GM23248 (cell line): ENCODE results near the gene FOXD4. TPM values are rescaled to one million over a fixed set of nuclear protein-coding genes. Genes with fewer than 3 reads are reported as not detected.
"Not testable (repeated sequence)": the region's sequence is repeated elsewhere in the genome, so short reads cannot be mapped to it uniquely, and the experiment has no call there.

Source experiments
- DNase-seq: peaks from one replicate; pipeline ENCODE4 v3.0.0-alpha.2; 2015
- H2AFZ ChIP-seq: fragments of 200-600 bp; sonication (generic); 2 replicates; pipeline ENCODE4 v1.6.1; 2016; ENCODE audit warnings: antibody characterized with exemption
- H3F3A ChIP-seq: fragments of 200-600 bp; sonication (generic); 2 replicates; pipeline ENCODE4 v1.6.1; 2016; ENCODE audit warnings: mild to moderate bottlenecking, antibody characterized with exemption, mixed run types; ENCODE audit not compliant: insufficient read depth
- H3K27ac ChIP-seq: fragments of 200-600 bp; sonication (generic); 2 replicates; pipeline ENCODE4 v1.5.1; 2016; ENCODE audit warnings: mild to moderate bottlenecking
- H3K27me3 ChIP-seq: fragments of 200-600 bp; sonication (generic); replicated peaks from 2 replicates; pipeline ENCODE4 v1.6.1; 2016; ENCODE audit warnings: mild to moderate bottlenecking; ENCODE audit not compliant: insufficient read depth
- H3K36me3 ChIP-seq: fragments of 200-600 bp; sonication (generic); 2 replicates; pipeline ENCODE4 v1.6.1; 2016; ENCODE audit warnings: low read depth, mild to moderate bottlenecking
- H3K4me1 ChIP-seq: fragments of 200-600 bp; sonication (generic); 2 replicates; pipeline ENCODE4 v1.6.1; 2016; ENCODE audit warnings: mild to moderate bottlenecking; ENCODE audit not compliant: insufficient read depth
- H3K4me2 ChIP-seq: fragments of 200-600 bp; sonication (generic); one replicate; pipeline ENCODE4 v1.6.1; 2016; ENCODE audit warnings: mild to moderate bottlenecking; ENCODE audit not compliant: unreplicated experiment
- H3K4me3 ChIP-seq: fragments of 200-600 bp; sonication (generic); 2 replicates; pipeline ENCODE4 v1.5.1; 2016; ENCODE audit warnings: mild to moderate bottlenecking
- H3K79me2 ChIP-seq: fragments of 200-600 bp; sonication (generic); 2 replicates; pipeline ENCODE4 v1.6.1; 2016; ENCODE audit warnings: mild to moderate bottlenecking; ENCODE audit not compliant: insufficient read depth
- H3K9ac ChIP-seq: fragments of 200-600 bp; sonication (generic); 2 replicates; pipeline ENCODE4 v1.6.1; 2016; ENCODE audit warnings: mild to moderate bottlenecking
- H3K9me2 ChIP-seq: fragments of 200-600 bp; sonication (generic); 2 replicates; pipeline ENCODE4 v1.6.1; 2016; ENCODE audit warnings: mixed run types, mild to moderate bottlenecking, moderate library complexity; ENCODE audit not compliant: insufficient read depth
- H3K9me3 ChIP-seq: fragments of 200-600 bp; sonication (generic); one replicate; pipeline ENCODE4 v1.6.1; 2017; ENCODE audit warnings: low read depth
- H4K20me1 ChIP-seq: fragments of 200-600 bp; sonication (generic); 2 replicates; pipeline ENCODE4 v1.6.0; 2016; ENCODE audit not compliant: insufficient read depth
- WGBS, 2 experiments: methylation state at CpG; one replicate each; pipeline ENCODE4 v1.1.6; 2015 to 2017; ENCODE audit warnings: low lambda C conversion rate in 2 of 2, low coverage in 1 of 2; ENCODE audit errors: missing lambda C conversion rate in 2 of 2; 5-methylcytosine and 5-hydroxymethylcytosine counted together
- in situ Hi-C: fragments of 300-500 bp; cut with MboI; formaldehyde crosslinking; loops from 2 replicates; pipeline ENCODE4 v1.15.0; 2020
- polyA plus RNA-seq: library from polyadenylated mRNA; unstranded; fragments of >200 nt; fragmentation: Nextera tagmentation; extraction: Ambion mirVana; gene quantifications from 2 replicates; pipeline ENCODE4 v1.2.1, GENCODE V29; 2016
- total RNA-seq: library from RNA; depleted of rRNA; stranded (reverse); fragments of >200 nt; shearing (Covaris generic); gene quantifications from 2 replicates; pipeline ENCODE4 v1.2.3, GENCODE V29; 2014

The FOXD4 gene
- total and polyA plus RNA-seq, 2 experiments from 2014 or later, result 0.09 TPM; not detected in 1

GRCh38 chr9:93909-94308 lies 24.3 kb downstream of the FOXD4 start:
- 93 to 94% methylated on average over 4 of the region's 5 CpGs for WGBS, 2 experiments
- in situ Hi-C loops, DNase-seq, H2AFZ ChIP-seq, H3K79me2 ChIP-seq, H3K27me3 ChIP-seq, H3K4me2 ChIP-seq, H3K27ac ChIP-seq, H3K4me3 ChIP-seq, H3K9me3 ChIP-seq, H4K20me1 ChIP-seq, H3K4me1 ChIP-seq, H3K9ac ChIP-seq, H3F3A ChIP-seq, H3K9me2 ChIP-seq, H3K36me3 ChIP-seq: not testable (repeated sequence)

GRCh38 chr9:90851-91250 lies 27.4 kb downstream of the FOXD4 start:
- in situ Hi-C loops, H3K9ac ChIP-seq, H3K9me3 ChIP-seq, H4K20me1 ChIP-seq, H2AFZ ChIP-seq, H3K36me3 ChIP-seq, H3K4me3 ChIP-seq, H3K9me2 ChIP-seq, H3K79me2 ChIP-seq, H3K27ac ChIP-seq, H3K4me2 ChIP-seq, DNase-seq, H3K27me3 ChIP-seq, H3K4me1 ChIP-seq, H3F3A ChIP-seq: not testable (repeated sequence)
- WGBS, 2 experiments, result 41 to 44% methylated on average over 1 of the region's 1 CpG

- H3K4me1 ChIP-seq, in situ Hi-C loops, H3K27me3 ChIP-seq, H3K9ac ChIP-seq, H3K36me3 ChIP-seq, H3K9me3 ChIP-seq, H3K27ac ChIP-seq, H3K79me2 ChIP-seq, H2AFZ ChIP-seq, H3K4me2 ChIP-seq, H3K4me3 ChIP-seq, H3K9me2 ChIP-seq, H3F3A ChIP-seq, DNase-seq, H4K20me1 ChIP-seq: not testable (repeated sequence)
- 1 to 3% methylated on average over 5 to 6 of the region's 11 CpGs for WGBS, 2 experiments
Observed at GRCh38 chr9:88396-89037, 29.7 kb downstream of the FOXD4 start.

- H3K9ac ChIP-seq, H3K4me2 ChIP-seq, H3F3A ChIP-seq, H4K20me1 ChIP-seq, H3K27ac ChIP-seq, H3K4me3 ChIP-seq, H3K36me3 ChIP-seq, H3K4me1 ChIP-seq, DNase-seq, H3K79me2 ChIP-seq, H3K9me2 ChIP-seq, H3K27me3 ChIP-seq, H2AFZ ChIP-seq, in situ Hi-C loops, H3K9me3 ChIP-seq: not testable (repeated sequence)
- WGBS, 2 experiments, result 37 to 41% methylated on average over 6 of the region's 6 CpGs
Observed at GRCh38 chr9:87860-88259, 30.4 kb downstream of the FOXD4 start.

DNA sequence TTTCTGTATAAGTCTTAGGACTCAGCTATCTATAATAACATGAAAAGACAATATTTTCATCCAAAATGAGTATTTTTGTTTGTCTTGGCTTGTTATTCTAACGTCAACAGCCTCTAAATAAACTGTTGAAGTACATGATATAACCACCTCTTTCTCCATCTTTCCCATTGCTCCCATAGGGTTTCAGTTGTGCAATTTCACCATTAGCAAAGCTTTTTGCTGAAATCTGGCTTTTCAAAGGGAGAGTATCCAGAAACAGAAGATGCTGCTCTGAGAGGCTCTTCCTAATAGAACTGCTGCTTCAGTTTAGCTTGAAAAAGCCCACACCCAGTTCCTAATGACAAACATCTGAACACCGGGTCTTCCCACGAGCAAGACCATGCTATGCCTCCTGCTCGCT lies 31.1 kb downstream of the FOXD4 start:
- H3K27ac ChIP-seq, H3K36me3 ChIP-seq, in situ Hi-C loops, H3K4me1 ChIP-seq, H3K79me2 ChIP-seq, H3K4me2 ChIP-seq, H3K9me3 ChIP-seq, H3K9me2 ChIP-seq, H3F3A ChIP-seq, DNase-seq, H3K9ac ChIP-seq, H2AFZ ChIP-seq, H4K20me1 ChIP-seq, H3K4me3 ChIP-seq, H3K27me3 ChIP-seq: not testable (repeated sequence)
- 13 to 24% methylated on average over 3 of the region's 4 CpGs for WGBS, 2 experiments

DNA sequence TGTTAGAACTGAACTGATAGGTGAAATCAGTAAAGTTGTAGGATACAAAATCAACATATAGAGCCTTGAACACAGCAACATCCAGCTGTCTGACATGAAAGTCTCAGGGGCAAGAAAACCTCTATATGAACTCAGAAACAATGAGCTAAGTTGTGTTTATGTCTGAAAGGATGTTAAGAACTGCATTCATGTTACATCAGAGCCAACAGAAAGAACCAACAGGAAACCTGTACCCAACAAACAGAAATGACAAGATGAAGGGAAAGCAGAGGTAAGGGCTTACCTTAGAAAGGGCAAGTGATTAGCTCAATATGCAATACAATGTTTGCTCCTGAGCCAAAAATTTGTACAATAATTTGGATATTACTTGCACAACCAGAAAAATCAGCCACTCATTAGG lies 31.5 kb downstream of the FOXD4 start:
- H3K79me2 ChIP-seq, in situ Hi-C loops, H3K9ac ChIP-seq, H3K27ac ChIP-seq, DNase-seq, H3K4me2 ChIP-seq, H4K20me1 ChIP-seq, H3K9me2 ChIP-seq, H3K9me3 ChIP-seq, H3F3A ChIP-seq, H3K36me3 ChIP-seq, H2AFZ ChIP-seq, H3K27me3 ChIP-seq, H3K4me1 ChIP-seq, H3K4me3 ChIP-seq: not testable (repeated sequence)

- DNase-seq, H3K9ac ChIP-seq, H3K9me2 ChIP-seq, H3K27me3 ChIP-seq, H2AFZ ChIP-seq, H3K36me3 ChIP-seq, H3K4me3 ChIP-seq, H3F3A ChIP-seq, H3K79me2 ChIP-seq, H3K4me2 ChIP-seq, H4K20me1 ChIP-seq, in situ Hi-C loops, H3K4me1 ChIP-seq, H3K9me3 ChIP-seq, H3K27ac ChIP-seq: not testable (repeated sequence)
- WGBS, 2 experiments, result 74 to 81% methylated on average over 26 to 30 of the region's 31 CpGs
Observed at GRCh38 chr9:82932-83689, 35.1 kb downstream of the FOXD4 start.
